ENCODE measurements around the gene PDPN.

DNA sequence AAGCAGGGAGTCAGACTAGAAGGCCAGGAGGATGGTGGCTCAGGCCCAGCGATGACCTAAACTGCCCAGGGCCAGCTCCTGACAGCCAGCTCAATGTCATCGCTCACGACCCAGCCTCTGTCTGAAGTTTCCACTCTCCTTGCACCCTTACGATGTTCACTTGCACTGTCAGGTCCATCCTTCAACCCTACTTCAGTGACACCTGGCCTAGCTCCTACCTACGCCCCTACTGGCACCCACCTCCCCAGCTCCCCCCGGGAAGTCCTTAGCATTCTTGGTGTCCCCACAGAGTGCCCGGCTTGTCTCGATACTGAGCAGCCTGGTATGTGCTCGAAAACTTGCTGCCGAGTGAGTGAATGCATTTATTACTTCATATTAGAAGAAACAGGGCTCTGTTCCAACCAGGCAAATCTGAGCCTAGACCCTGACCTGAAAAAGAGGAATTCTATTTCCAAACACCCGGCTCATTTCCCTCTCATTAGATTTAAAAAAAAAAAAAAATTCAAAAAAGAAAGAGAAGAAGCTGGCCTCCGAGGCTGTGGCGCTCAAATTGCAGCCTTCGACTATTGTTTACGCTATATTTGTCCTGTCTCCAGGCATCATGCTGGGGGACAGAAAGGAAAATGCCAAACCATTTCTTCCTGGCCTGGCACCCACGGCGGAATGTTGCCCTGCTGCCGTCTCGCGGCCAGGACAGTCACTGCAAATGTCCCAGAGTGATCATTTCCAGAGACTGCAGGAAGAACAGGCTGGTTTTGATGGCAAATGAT lies 40.0 kb upstream of the PDPN start:
- no peak for TF ChIP-seq ZFP3 (CRISPR knock-in tag; IDR thresholded peaks at IDR 0.05)
- TF ChIP-seq, protein P1, sequence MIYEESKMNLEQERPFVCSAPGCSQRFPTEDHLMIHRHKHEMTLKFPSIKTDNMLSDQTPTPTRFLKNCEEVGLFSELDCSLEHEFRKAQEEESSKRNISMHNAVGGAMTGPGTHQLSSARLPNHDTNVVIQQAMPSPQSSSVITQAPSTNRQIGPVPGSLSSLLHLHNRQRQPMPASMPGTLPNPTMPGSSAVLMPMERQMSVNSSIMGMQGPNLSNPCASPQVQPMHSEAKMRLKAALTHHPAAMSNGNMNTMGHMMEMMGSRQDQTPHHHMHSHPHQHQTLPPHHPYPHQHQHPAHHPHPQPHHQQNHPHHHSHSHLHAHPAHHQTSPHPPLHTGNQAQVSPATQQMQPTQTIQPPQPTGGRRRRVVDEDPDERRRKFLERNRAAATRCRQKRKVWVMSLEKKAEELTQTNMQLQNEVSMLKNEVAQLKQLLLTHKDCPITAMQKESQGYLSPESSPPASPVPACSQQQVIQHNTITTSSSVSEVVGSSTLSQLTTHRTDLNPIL (CRISPR knock-in tag; IDR thresholded peaks at IDR 0.05; ENCODE audit: low read depth): no peak
- TF ChIP-seq CSDC2 (CRISPR knock-in tag; IDR thresholded peaks at IDR 0.05): no peak
- TF ChIP-seq, protein P2, sequence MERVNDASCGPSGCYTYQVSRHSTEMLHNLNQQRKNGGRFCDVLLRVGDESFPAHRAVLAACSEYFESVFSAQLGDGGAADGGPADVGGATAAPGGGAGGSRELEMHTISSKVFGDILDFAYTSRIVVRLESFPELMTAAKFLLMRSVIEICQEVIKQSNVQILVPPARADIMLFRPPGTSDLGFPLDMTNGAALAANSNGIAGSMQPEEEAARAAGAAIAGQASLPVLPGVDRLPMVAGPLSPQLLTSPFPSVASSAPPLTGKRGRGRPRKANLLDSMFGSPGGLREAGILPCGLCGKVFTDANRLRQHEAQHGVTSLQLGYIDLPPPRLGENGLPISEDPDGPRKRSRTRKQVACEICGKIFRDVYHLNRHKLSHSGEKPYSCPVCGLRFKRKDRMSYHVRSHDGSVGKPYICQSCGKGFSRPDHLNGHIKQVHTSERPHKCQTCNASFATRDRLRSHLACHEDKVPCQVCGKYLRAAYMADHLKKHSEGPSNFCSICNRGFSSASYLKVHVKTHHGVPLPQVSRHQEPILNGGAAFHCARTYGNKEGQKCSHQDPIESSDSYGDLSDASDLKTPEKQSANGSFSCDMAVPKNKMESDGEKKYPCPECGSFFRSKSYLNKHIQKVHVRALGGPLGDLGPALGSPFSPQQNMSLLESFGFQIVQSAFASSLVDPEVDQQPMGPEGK (CRISPR knock-in tag; IDR thresholded peaks at IDR 0.05; ENCODE audit: borderline replicate concordance): no peak
- TF ChIP-seq RARB (CRISPR knock-in tag; IDR thresholded peaks at IDR 0.05): no peak
- TF ChIP-seq BACH2 (CRISPR knock-in tag; IDR thresholded peaks at IDR 0.05; ENCODE audit: borderline replicate concordance): no peak
- TF ChIP-seq, protein P3, sequence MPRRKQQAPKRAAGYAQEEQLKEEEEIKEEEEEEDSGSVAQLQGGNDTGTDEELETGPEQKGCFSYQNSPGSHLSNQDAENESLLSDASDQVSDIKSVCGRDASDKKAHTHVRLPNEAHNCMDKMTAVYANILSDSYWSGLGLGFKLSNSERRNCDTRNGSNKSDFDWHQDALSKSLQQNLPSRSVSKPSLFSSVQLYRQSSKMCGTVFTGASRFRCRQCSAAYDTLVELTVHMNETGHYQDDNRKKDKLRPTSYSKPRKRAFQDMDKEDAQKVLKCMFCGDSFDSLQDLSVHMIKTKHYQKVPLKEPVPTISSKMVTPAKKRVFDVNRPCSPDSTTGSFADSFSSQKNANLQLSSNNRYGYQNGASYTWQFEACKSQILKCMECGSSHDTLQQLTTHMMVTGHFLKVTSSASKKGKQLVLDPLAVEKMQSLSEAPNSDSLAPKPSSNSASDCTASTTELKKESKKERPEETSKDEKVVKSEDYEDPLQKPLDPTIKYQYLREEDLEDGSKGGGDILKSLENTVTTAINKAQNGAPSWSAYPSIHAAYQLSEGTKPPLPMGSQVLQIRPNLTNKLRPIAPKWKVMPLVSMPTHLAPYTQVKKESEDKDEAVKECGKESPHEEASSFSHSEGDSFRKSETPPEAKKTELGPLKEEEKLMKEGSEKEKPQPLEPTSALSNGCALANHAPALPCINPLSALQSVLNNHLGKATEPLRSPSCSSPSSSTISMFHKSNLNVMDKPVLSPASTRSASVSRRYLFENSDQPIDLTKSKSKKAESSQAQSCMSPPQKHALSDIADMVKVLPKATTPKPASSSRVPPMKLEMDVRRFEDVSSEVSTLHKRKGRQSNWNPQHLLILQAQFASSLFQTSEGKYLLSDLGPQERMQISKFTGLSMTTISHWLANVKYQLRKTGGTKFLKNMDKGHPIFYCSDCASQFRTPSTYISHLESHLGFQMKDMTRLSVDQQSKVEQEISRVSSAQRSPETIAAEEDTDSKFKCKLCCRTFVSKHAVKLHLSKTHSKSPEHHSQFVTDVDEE (CRISPR knock-in tag; IDR thresholded peaks at IDR 0.05): no peak
- TF ChIP-seq TOX (CRISPR knock-in tag; IDR thresholded peaks at IDR 0.05; ENCODE audit: borderline replicate concordance): no peak
- TF ChIP-seq SNAI2 (CRISPR knock-in tag; IDR thresholded peaks at IDR 0.05): no peak
- no peak for TF ChIP-seq GLIS3 (CRISPR knock-in tag; IDR thresholded peaks at IDR 0.05)
- TF ChIP-seq, protein P4, sequence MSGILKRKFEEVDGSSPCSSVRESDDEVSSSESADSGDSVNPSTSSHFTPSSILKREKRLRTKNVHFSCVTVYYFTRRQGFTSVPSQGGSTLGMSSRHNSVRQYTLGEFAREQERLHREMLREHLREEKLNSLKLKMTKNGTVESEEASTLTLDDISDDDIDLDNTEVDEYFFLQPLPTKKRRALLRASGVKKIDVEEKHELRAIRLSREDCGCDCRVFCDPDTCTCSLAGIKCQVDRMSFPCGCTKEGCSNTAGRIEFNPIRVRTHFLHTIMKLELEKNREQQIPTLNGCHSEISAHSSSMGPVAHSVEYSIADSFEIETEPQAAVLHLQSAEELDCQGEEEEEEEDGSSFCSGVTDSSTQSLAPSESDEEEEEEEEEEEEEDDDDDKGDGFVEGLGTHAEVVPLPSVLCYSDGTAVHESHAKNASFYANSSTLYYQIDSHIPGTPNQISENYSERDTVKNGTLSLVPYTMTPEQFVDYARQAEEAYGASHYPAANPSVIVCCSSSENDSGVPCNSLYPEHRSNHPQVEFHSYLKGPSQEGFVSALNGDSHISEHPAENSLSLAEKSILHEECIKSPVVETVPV (CRISPR knock-in tag; IDR thresholded peaks at IDR 0.05): no peak
- TF ChIP-seq ZNF8 (CRISPR knock-in tag; IDR thresholded peaks at IDR 0.05): no peak
- TF ChIP-seq, protein P5, sequence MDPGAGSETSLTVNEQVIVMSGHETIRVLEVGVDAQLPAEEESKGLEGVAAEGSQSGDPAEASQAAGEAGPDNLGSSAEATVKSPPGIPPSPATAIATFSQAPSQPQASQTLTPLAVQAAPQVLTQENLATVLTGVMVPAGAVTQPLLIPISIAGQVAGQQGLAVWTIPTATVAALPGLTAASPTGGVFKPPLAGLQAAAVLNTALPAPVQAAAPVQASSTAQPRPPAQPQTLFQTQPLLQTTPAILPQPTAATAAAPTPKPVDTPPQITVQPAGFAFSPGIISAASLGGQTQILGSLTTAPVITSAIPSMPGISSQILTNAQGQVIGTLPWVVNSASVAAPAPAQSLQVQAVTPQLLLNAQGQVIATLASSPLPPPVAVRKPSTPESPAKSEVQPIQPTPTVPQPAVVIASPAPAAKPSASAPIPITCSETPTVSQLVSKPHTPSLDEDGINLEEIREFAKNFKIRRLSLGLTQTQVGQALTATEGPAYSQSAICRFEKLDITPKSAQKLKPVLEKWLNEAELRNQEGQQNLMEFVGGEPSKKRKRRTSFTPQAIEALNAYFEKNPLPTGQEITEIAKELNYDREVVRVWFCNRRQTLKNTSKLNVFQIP (CRISPR knock-in tag; IDR thresholded peaks at IDR 0.05; ENCODE audit: borderline replicate concordance, low read depth): no peak

All from SK-N-SH treated with all-trans-retinoic acid at 6 μM for 48 hours (cell line).